ENCODE measurements around the gene MEGF6.

GRCh38 chr1:3459051-3459908, 152.0 kb downstream of the MEGF6 start:
- no peak for TF ChIP-seq CTCF (IDR thresholded peaks at IDR 0.05)
- no peak for TF ChIP-seq EZH2 (IDR thresholded peaks at IDR 0.05; ENCODE audit: borderline replicate concordance, insufficient read depth, low read depth, low read length, poor library complexity, severe bottlenecking)
